A549 (cell line): ENCODE measurements around the gene ING3.

Experiments used
- CTCF ChIP-seq: fragments of >200 bp; sonication (Bioruptor Twin); formaldehyde crosslinking; IDR thresholded peaks from 3 replicates; pipeline ENCODE4 v1.5.1; 2016
- FOSL2 ChIP-seq, 2 experiments: fragments of 450-650 bp in 1 of 2; fragments of >200 bp in 1 of 2; sonication (Bioruptor Twin) in 1 of 2; formaldehyde crosslinking; IDR thresholded peaks; 2 replicates each; pipeline versions ENCODE4 v1.5.0 to v1.6.1; 2016 to 2020; ENCODE audit warnings: mild to moderate bottlenecking in 1 of 2, moderate library complexity in 1 of 2
- POLR2AphosphoS2 ChIP-seq: conservative IDR thresholded peaks from 2 replicates; pipeline ENCODE4 v1.6.1; 2012; ENCODE audit warnings: low read length, improper control_type of control experiment, inconsistent platforms
- REST ChIP-seq: fragments of 200-600 bp; sonication (generic); IDR thresholded peaks from 2 replicates; pipeline ENCODE4 v1.6.1; 2016; ENCODE audit warnings: antibody characterized with exemption, mild to moderate bottlenecking, moderate library complexity
- RFX5 ChIP-seq: fragments of 450-650 bp; IDR thresholded peaks from 2 replicates; pipeline ENCODE4 v1.7.1; 2014; ENCODE audit warnings: antibody characterized with exemption, mild to moderate bottlenecking, moderate library complexity

- TF ChIP-seq RFX5: no peak
- TF ChIP-seq POLR2AphosphoS2: no peak
- TF ChIP-seq FOSL2 (IDR thresholded peaks at IDR 0.05): no peak
- no peak for TF ChIP-seq FOSL2 (CRISPR knock-in tag; IDR thresholded peaks at IDR 0.05)
- no peak for TF ChIP-seq CTCF
- TF ChIP-seq REST: no peak
These were observed 34.5 kb upstream of the ING3 start for GRCh38 chr7:120916121-120916520.
